ENCODE measurements around the gene FBXL19. TPM values are rescaled to one million over a fixed set of nuclear protein-coding genes. Genes with fewer than 3 reads are reported as not detected.

FBXL19 gene
- total and polyA plus RNA-seq, 9 of the 15 experiments (the other 6 are each of a cell fraction or from before 2014, with no cell fraction given): 0.13 to 48.0 (median 13.5) TPM; not detected in 1

GRCh38 chr16:30896889-30897733 lies 26.3 kb upstream of the FBXL19 start (continued):
- TF ChIP-seq PATZ1 (CRISPR knock-in tag; IDR thresholded peaks at IDR 0.05; ENCODE audit: borderline replicate concordance) (no peak), JUND (IDR thresholded peaks at IDR 0.05; ENCODE audit: borderline replicate concordance, low read depth, low read length) (peak; percentile 44; the same call in 1 of the 2 replicates), JUND (tag; IDR thresholded peaks at IDR 0.05; ENCODE audit: borderline replicate concordance, low read depth, low read length) (no peak; the same call in 2 of the 3 replicates), ZNF121 (CRISPR knock-in tag; conservative IDR thresholded peaks at IDR 0.05) (no peak), ZKSCAN3 (CRISPR knock-in tag; IDR thresholded peaks at IDR 0.05) (no peak), DDX20 (tag; IDR thresholded peaks at IDR 0.05; ENCODE audit: low read depth) (no peak), E2F3 (CRISPR knock-in tag; IDR thresholded peaks at IDR 0.05) (no peak), HMGXB4 (CRISPR knock-in tag; IDR thresholded peaks at IDR 0.05) (no peak), KDM1A (IDR thresholded peaks at IDR 0.05) (peak; percentile 37 to 70; a peak in 2 of 4 replicates), NBN (IDR thresholded peaks at IDR 0.05; ENCODE audit: low read depth) (peak; percentile 58), ZNF3 (CRISPR knock-in tag; IDR thresholded peaks at IDR 0.05) (no peak), CBFB (CRISPR knock-in tag; IDR thresholded peaks at IDR 0.05) (no peak), RAD21 (CRISPR knock-in tag; conservative IDR thresholded peaks at IDR 0.05 in 1 of 2, IDR thresholded peaks at IDR 0.05 in 1 of 2) (no peak), CBX5 (IDR thresholded peaks at IDR 0.05; ENCODE audit: borderline replicate concordance, low read depth) (no peak), TCFL5 (CRISPR knock-in tag; conservative IDR thresholded peaks at IDR 0.05) (no peak), BCL6 (CRISPR knock-in tag; IDR thresholded peaks at IDR 0.05) (no peak), KLF16 (IDR thresholded peaks at IDR 0.05) (no peak), ZNF143 (CRISPR knock-in tag; IDR thresholded peaks at IDR 0.05) (peak; percentile 94), ZNF589 (CRISPR knock-in tag; IDR thresholded peaks at IDR 0.05; ENCODE audit: low read depth) (0 out of 2 replicates have a peak, but pooled peaks have one; percentile 30), SIN3B (IDR thresholded peaks at IDR 0.05; ENCODE audit: low read depth) (no peak), HDGF (IDR thresholded peaks at IDR 0.05) (0 out of 2 replicates have a peak, but pooled peaks have one; percentile 47), ZFP30 (CRISPR knock-in tag; IDR thresholded peaks at IDR 0.05; ENCODE audit: borderline replicate concordance) (no peak), ESRRA (IDR thresholded peaks at IDR 0.05; ENCODE audit: borderline replicate concordance, low read depth) (0 out of 2 replicates have a peak, but pooled peaks have one; percentile 33)
- TF ChIP-seq, protein P1, sequence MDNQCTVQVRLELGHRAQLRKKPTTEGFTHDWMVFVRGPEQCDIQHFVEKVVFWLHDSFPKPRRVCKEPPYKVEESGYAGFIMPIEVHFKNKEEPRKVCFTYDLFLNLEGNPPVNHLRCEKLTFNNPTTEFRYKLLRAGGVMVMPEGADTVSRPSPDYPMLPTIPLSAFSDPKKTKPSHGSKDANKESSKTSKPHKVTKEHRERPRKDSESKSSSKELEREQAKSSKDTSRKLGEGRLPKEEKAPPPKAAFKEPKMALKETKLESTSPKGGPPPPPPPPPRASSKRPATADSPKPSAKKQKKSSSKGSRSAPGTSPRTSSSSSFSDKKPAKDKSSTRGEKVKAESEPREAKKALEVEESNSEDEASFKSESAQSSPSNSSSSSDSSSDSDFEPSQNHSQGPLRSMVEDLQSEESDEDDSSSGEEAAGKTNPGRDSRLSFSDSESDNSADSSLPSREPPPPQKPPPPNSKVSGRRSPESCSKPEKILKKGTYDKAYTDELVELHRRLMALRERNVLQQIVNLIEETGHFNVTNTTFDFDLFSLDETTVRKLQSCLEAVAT (IDR thresholded peaks at IDR 0.05): peak in 1 of 2 experiments; percentile 35; a peak in 1 of 4 replicates

Data from K562 (cell line).